Thyroid gland (tissue), 4 donors: ENCODE data around the gene SULT1A1. TPM values are rescaled to one million over a fixed set of nuclear protein-coding genes. Genes with fewer than 3 reads are reported as not detected.
"Not testable (repeated sequence)": the region's sequence is repeated elsewhere in the genome, so short reads cannot be mapped to it uniquely, and the experiment has no call there.

Experiments
- DNase-seq, 2 donors: peaks; one replicate each; pipeline ENCODE4 v3.0.0-alpha.2; 2019
- H3K27ac ChIP-seq, 3 donors: fragments of 200-600 bp; sonication (generic); 1 replicate in 2 of 3; 2 replicates in 1 of 3; pipeline ENCODE4 v1.5.1; 2016 to 2019; ENCODE audit warnings: mild to moderate bottlenecking in 1 of 3, moderate library complexity in 1 of 3
- H3K27me3 ChIP-seq: fragments of 200-600 bp; sonication (generic); one replicate; pipeline ENCODE4 v1.5.1; 2019
- H3K36me3 ChIP-seq, 2 donors: fragments of 200-600 bp; sonication (generic); one replicate each; pipeline ENCODE4 v1.5.1; 2016 to 2019
- H3K4me1 ChIP-seq, 2 donors: fragments of 200-600 bp; sonication (generic); one replicate each; pipeline ENCODE4 v1.5.1; 2017 to 2019
- H3K4me3 ChIP-seq, 3 donors: fragments of 200-600 bp; sonication (generic); replicated peaks in 1 of 3; 1 replicate in 2 of 3; 2 replicates in 1 of 3; pipeline ENCODE4 v1.5.1; 2016; ENCODE audit warnings: mild to moderate bottlenecking in 1 of 3
- H3K9me3 ChIP-seq: fragments of 200-600 bp; sonication (generic); one replicate; pipeline ENCODE4 v1.5.1; 2017
- POLR2A ChIP-seq, 2 donors: fragments of 450-650 bp; IDR thresholded peaks; one replicate each; pipeline ENCODE4 v1.6.1; 2017; ENCODE audit warnings: antibody characterized with exemption in 2 of 2, mild to moderate bottlenecking in 2 of 2, moderate library complexity in 1 of 2
- WGBS, 2 donors: methylation state at CpG; one replicate each; pipeline ENCODE4 v1.1.5; 2017; 5-methylcytosine and 5-hydroxymethylcytosine counted together
- intact Hi-C: fragments of 100-400 bp; cut with DNase I; formaldehyde crosslinking; loops from one replicate; pipeline ENCODE4 v1.15.1; 2023
- total RNA-seq, 4 donors: library from RNA; depleted of rRNA; stranded (reverse); fragments of >200 nt; gene quantifications; one replicate each; pipeline ENCODE4 v1.2.3, GENCODE V29; 2016
- TF ChIP-seq, protein P1 (sequence below), 6 experiments: fragments of 200-600 bp in 3 of 6; fragments of 450-650 bp in 3 of 6; sonication (generic) in 3 of 6; IDR thresholded peaks; one replicate each; pipeline ENCODE4 v1.5.1; 2016 to 2019; ENCODE audit warnings: antibody characterized with exemption in 6 of 6, mild to moderate bottlenecking in 2 of 6, inconsistent platforms in 1 of 6, moderate library complexity in 1 of 6

Gene SULT1A1
- total RNA-seq, 4 donors from 2014 or later = 84.9 to 162 (median 118) TPM

DNA sequence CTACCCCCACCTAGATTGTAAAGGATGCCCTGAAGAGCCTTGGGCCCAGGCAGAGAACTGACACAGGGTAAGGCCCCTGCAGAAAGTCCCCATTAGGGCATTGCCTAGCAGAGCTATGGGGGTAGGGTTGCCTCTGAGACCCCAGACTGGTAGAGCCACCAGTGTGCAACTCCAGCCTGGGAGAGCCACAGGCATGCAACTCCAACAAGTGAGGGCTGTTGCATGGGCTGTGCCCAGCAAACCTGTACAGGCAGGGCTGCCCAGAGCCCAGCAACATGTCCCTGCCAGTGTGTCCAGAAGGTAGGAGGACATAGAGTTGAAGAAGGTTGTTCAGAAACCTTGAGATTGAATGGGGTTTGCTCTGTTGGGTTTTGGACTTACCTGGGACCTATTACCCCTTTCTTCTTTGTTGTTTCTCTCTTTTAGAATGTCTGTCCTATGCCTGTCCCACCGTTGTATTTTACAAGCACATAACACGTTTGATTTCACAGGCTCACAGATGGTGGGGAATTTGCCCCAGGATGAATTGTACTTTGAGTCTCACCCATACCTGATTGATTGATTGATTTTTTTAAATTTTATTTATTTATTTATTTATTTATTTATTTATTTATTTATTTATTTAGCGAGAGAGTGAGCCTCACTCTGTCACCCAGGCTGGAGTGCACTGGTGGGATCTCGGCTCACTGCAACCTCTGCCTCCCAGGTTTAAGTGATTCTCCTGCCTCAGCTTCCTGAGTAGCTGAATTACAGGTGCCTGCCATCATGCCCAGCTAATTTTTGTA is 39.7 kb downstream of the SULT1A1 start:
- intact Hi-C loops = no loop called here
- no peak overlapping the region for H3K4me3 ChIP-seq
- DNase-seq = no peak
- H3K36me3 ChIP-seq = no peaks in the 10 kb centered on the region
- no peaks in the 10 kb centered on the region for H3K27me3 ChIP-seq
- H3K27ac ChIP-seq = no peak overlapping the region
- H3K9me3 ChIP-seq = no peaks in the 10 kb centered on the region
- H3K4me1 ChIP-seq = peaks cover 6 to 26% of the 10 kb centered on the region in 2 donors
- no peak for TF ChIP-seq POLR2A (IDR thresholded peaks at IDR 0.05)
- TF ChIP-seq, protein P1, sequence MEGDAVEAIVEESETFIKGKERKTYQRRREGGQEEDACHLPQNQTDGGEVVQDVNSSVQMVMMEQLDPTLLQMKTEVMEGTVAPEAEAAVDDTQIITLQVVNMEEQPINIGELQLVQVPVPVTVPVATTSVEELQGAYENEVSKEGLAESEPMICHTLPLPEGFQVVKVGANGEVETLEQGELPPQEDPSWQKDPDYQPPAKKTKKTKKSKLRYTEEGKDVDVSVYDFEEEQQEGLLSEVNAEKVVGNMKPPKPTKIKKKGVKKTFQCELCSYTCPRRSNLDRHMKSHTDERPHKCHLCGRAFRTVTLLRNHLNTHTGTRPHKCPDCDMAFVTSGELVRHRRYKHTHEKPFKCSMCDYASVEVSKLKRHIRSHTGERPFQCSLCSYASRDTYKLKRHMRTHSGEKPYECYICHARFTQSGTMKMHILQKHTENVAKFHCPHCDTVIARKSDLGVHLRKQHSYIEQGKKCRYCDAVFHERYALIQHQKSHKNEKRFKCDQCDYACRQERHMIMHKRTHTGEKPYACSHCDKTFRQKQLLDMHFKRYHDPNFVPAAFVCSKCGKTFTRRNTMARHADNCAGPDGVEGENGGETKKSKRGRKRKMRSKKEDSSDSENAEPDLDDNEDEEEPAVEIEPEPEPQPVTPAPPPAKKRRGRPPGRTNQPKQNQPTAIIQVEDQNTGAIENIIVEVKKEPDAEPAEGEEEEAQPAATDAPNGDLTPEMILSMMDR (IDR thresholded peaks at IDR 0.05) = no peak
- 96 to 98% methylated on average over 4 of the region's 4 CpGs for WGBS, 2 donors

GRCh38 chr16:28569021-28569420 is 40.8 kb downstream of the SULT1A1 start:
- H3K36me3 ChIP-seq = no peaks in the 10 kb centered on the region
- H3K27ac ChIP-seq = no peak overlapping the region
- H3K4me1 ChIP-seq = peaks cover 6 to 21% of the 10 kb centered on the region in 2 donors
- TF ChIP-seq, protein P1 (IDR thresholded peaks at IDR 0.05) = no peak
- TF ChIP-seq POLR2A (IDR thresholded peaks at IDR 0.05) = no peak
- no peaks in the 10 kb centered on the region for H3K27me3 ChIP-seq
- intact Hi-C loops = no loop called here
- H3K9me3 ChIP-seq = no peaks in the 10 kb centered on the region
- no peak overlapping the region for H3K4me3 ChIP-seq
- no peak for DNase-seq
- 90 to 94% methylated on average over 5 of the region's 5 CpGs for WGBS, 2 donors

DNA sequence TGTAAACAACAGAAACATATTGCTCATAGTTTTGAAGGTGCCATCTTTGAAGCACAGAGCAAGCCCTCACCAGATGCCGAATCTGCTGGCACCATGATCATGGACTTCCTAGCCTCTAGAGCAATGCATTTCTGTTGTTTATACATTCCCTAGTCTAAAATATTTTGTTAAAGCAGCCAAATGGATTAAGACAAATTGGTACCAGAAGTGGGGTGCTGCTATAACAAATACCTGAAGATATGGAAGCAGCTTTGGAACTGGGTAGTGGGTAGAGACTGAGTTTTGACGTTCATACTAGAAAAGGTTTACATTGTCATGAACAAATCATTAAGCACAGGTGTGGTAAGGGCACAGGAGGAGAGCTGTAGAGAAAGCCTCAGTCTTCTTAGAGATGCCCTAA is 42.6 kb downstream of the SULT1A1 start:
- H3K4me3 ChIP-seq = no peak overlapping the region
- 97 to 100% methylated on average over 2 of the region's 2 CpGs for WGBS, 2 donors
- H3K27me3 ChIP-seq = no peaks in the 10 kb centered on the region
- peaks cover 0 to 7% of the 10 kb centered on the region in 2 donors for H3K4me1 ChIP-seq
- TF ChIP-seq, protein P1 (IDR thresholded peaks at IDR 0.05) = no peak
- no peak for TF ChIP-seq POLR2A (IDR thresholded peaks at IDR 0.05)
- no peaks in the 10 kb centered on the region for H3K36me3 ChIP-seq
- H3K27ac ChIP-seq = no peak overlapping the region
- intact Hi-C loops = no loop called here
- no peak for DNase-seq
- H3K9me3 ChIP-seq = no peaks in the 10 kb centered on the region

DNA sequence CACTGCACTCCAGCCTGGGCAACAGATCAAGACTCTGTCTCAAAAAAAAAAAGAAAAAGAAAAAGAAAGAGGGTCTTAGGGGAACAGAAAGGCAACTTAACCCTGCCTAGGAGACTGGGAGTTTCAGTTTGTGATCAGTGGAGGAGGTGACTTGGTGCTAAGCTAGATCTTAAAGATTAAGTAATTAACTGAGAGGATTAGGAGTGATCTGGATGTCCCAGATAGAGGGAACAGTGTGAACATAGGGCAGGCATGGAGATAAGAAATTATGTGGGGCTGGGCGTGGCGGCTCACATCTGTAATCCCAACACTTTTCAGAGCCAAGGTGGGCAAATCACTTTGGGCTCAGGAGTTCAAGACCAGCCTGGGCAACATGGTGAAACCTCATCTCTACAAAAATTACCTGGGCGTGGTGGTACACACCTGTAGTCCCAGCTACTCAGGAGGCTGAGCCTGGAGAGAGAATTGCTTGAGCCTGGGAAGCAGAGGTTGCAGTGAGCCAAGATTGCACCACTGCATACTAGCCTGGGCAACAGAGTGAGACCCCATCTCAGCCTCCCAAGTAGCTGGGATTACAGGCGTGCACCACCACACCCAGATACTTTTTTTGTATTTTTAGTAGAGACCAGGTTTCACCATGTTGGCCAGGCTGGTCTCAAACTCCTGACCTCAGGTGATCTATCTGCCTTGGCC is 43.5 kb downstream of the SULT1A1 start:
- H3K27ac ChIP-seq, H3K27me3 ChIP-seq, DNase-seq, intact Hi-C loops, H3K4me3 ChIP-seq, H3K36me3 ChIP-seq, H3K9me3 ChIP-seq: not testable (repeated sequence)
- H3K4me1 ChIP-seq = peaks cover 7 to 10% of the 10 kb centered on the region in 2 donors
- WGBS, 2 donors = 94% methylated on average over 4 of the region's 4 CpGs

GRCh38 chr16:28563218-28563617 is 46.6 kb downstream of the SULT1A1 start:
- H3K27me3 ChIP-seq = no peaks in the 10 kb centered on the region
- peaks cover 11 to 12% of the 10 kb centered on the region in 2 donors for H3K4me1 ChIP-seq
- H3K9me3 ChIP-seq = no peaks in the 10 kb centered on the region
- peaks cover 0 to 3% of the 10 kb centered on the region in 2 donors for H3K36me3 ChIP-seq
- H3K4me3 ChIP-seq = no peak overlapping the region
- no peak overlapping the region for H3K27ac ChIP-seq
- intact Hi-C loops = no loop called here
- no peak for DNase-seq
- TF ChIP-seq POLR2A (IDR thresholded peaks at IDR 0.05) = no peak
- TF ChIP-seq, protein P1 (IDR thresholded peaks at IDR 0.05) = no peak
- WGBS, 2 donors = 88 to 92% methylated on average over 6 of the region's 6 CpGs
